Measurements from ENCODE around the gene NBAS. TPM values are rescaled to one million over a fixed set of nuclear protein-coding genes. Genes with fewer than 3 reads are reported as not detected.
A peak's percentile ranks its signal among the peaks of the same experiment; 100 is the strongest.

NBAS gene
- total and polyA plus RNA-seq, 9 of the 15 experiments (the other 6 are each of a cell fraction or from before 2014, with no cell fraction given): 15.3 to 94.4 (median 69.9) TPM

GRCh38 chr2:15553951-15554350, 7.2 kb downstream of the NBAS start:
- Histone ChIP-seq H4K20me1 (replicated peaks; ENCODE audit: control insufficient read depth, insufficient read depth, low read length) (no peaks in the 10 kb centered on the region), H3K27me3 (ENCODE audit: control insufficient read depth in 2 of 2, insufficient read depth in 2 of 2, low read length in 2 of 2) (no peaks in the 10 kb centered on the region), H2AFZ (ENCODE audit: low read depth, low read length) (no peak overlapping the region), H3K4me1 (replicated peaks in 1 of 2; ENCODE audit: control insufficient read depth in 2 of 2, insufficient read depth in 2 of 2, low read length in 2 of 2) (peaks cover 16 to 35% of the 10 kb centered on the region in 2 experiments), H3K79me2 (ENCODE audit: control insufficient read depth, insufficient read depth, low read length) (peaks cover 80% of the 10 kb centered on the region), H3K4me2 (ENCODE audit: insufficient read depth, low read length) (peak overlapping the region; percentile 78), H3K27ac (ENCODE audit: extremely low read depth, low read depth, low read length) (peak overlapping the region; percentile 95), H3K9me3 (replicated peaks; ENCODE audit: control insufficient read depth, insufficient read depth, low read depth, low read length) (no peaks in the 10 kb centered on the region), H3K9ac (ENCODE audit: insufficient read depth in 1 of 2, low read depth in 2 of 2, low read length in 2 of 2) (peak overlapping the region in 1 of 2 experiments; percentile 76; a peak in 2 of 4 replicates), H3K4me3 (peak overlapping the region; percentile 9; the same call in 1 of the 2 replicates), H3K36me3 (ENCODE audit: control insufficient read depth, insufficient read depth, low read length) (peaks cover 70% of the 10 kb centered on the region), H3K9me1 (ENCODE audit: control insufficient read depth, insufficient read depth, low read length) (no peaks in the 10 kb centered on the region)
- ChIA-PET CTCF (ENCODE audit: low intra/inter-chr PET ratio) (no interaction called here), POLR2A (interaction anchor here (0.7 to 2.7 kb wide), 11 partner anchors 8 to 523 kb away, joined by 3 to 13 read pairs (median 4); partner anchors contain the start of gene NBAS)
- in situ Hi-C loops (cut with MboI) (no loop called here), intact Hi-C loops (cut with micrococcal nuclease) (no loop called here)
- TF ChIP-seq MYC (IDR thresholded peaks at IDR 0.05; ENCODE audit: low read depth, low read length): no peak
- TF ChIP-seq MYC (CRISPR knock-in tag; IDR thresholded peaks at IDR 0.05; ENCODE audit: borderline replicate concordance, low read depth): 0 out of 2 replicates have a peak, but pooled peaks have one; percentile 11
- no peak for TF ChIP-seq ZNF764 (CRISPR knock-in tag; IDR thresholded peaks at IDR 0.05; ENCODE audit: low read depth)
- TF ChIP-seq NBN (IDR thresholded peaks at IDR 0.05; ENCODE audit: low read depth): 0 out of 2 replicates have a peak, but pooled peaks have one; percentile 10
- no peak for TF ChIP-seq GTF3C2 (IDR thresholded peaks at IDR 0.05; ENCODE audit: borderline replicate concordance, extremely low read depth, insufficient read length)
- TF ChIP-seq HSF4 (CRISPR knock-in tag; IDR thresholded peaks at IDR 0.05; ENCODE audit: borderline replicate concordance): 0 out of 2 replicates have a peak, but pooled peaks have one; percentile 7
- no peak for TF ChIP-seq ATF6 (CRISPR knock-in tag; IDR thresholded peaks at IDR 0.05)
- 0 out of 2 replicates have a peak, but pooled peaks have one; percentile 5 for TF ChIP-seq TOE1 (IDR thresholded peaks at IDR 0.05; ENCODE audit: borderline replicate concordance)
- no peak for TF ChIP-seq TOE1 (CRISPR knock-in tag; IDR thresholded peaks at IDR 0.05; ENCODE audit: borderline replicate concordance, low read depth)
- TF ChIP-seq FOXA3 (CRISPR knock-in tag; conservative IDR thresholded peaks at IDR 0.05 in 1 of 2, IDR thresholded peaks at IDR 0.05 in 1 of 2): no peak
- TF ChIP-seq KDM1A (IDR thresholded peaks at IDR 0.05): peak; percentile 72 to 82; a peak in 3 of 4 replicates
- TF ChIP-seq MAZ (CRISPR knock-in tag; conservative IDR thresholded peaks at IDR 0.05 in 1 of 2, IDR thresholded peaks at IDR 0.05 in 1 of 2): 0 out of 4 replicates have a peak, but pooled peaks of 1 of the 2 experiments have one; percentile 14
- DNase-seq (ENCODE audit: extremely low read depth in 1 of 4, low spot score in 3 of 4) (no peak), ATAC-seq (no peak), FAIRE-seq (no peak)
- 10% methylated on average over 3 of the region's 3 CpGs for WGBS (ENCODE audit: insufficient coverage, low coverage, missing lambda C conversion rate)
- no TSS peak for BruUV-seq (replicated peaks)

Data from K562 (cell line).